Left colon (tissue), 2 donors: ENCODE measurements around the gene ATR. TPM values are rescaled to one million over a fixed set of nuclear protein-coding genes. Genes with fewer than 3 reads are reported as not detected.
"Not testable (repeated sequence)": the region's sequence is repeated elsewhere in the genome, so short reads cannot be mapped to it uniquely, and the experiment has no call there.

Source experiments
- ATAC-seq: fragments of 200-7000 bp; cut with Tn5 transposase; one replicate; pipeline ENCODE4 v1.9.1; 2020; ENCODE audit warnings: mild to moderate bottlenecking, moderate library complexity
- DNase-seq, 2 donors: peaks; one replicate each; pipeline ENCODE4 v3.0.0-alpha.2; 2020
- intact Hi-C, 2 donors: fragments of 100-400 bp; cut with DNase I in 1 of 2; cut with micrococcal nuclease in 1 of 2; formaldehyde crosslinking; loops; one replicate each; pipeline versions ENCODE4 v1.11.2 to v1.14.0; 2022; cut with DNase I, micrococcal nuclease
- total RNA-seq, 2 donors: library from RNA; stranded (reverse); fragmentation: NEBNext Ultra II Directional; extraction: Animal tissue kit (Norgen Biotek cat#: 25700); gene quantifications; one replicate each; pipeline ENCODE4 v1.2.1, GENCODE V29; 2021
- donor health status: DM: no; HTN: no; CAD: no.
- donor health status: DM: yes; HTN: yes; CAD: no.

The ATR gene
- total RNA-seq, 2 donors from 2014 or later = 13.7 to 18.9 TPM

DNA sequence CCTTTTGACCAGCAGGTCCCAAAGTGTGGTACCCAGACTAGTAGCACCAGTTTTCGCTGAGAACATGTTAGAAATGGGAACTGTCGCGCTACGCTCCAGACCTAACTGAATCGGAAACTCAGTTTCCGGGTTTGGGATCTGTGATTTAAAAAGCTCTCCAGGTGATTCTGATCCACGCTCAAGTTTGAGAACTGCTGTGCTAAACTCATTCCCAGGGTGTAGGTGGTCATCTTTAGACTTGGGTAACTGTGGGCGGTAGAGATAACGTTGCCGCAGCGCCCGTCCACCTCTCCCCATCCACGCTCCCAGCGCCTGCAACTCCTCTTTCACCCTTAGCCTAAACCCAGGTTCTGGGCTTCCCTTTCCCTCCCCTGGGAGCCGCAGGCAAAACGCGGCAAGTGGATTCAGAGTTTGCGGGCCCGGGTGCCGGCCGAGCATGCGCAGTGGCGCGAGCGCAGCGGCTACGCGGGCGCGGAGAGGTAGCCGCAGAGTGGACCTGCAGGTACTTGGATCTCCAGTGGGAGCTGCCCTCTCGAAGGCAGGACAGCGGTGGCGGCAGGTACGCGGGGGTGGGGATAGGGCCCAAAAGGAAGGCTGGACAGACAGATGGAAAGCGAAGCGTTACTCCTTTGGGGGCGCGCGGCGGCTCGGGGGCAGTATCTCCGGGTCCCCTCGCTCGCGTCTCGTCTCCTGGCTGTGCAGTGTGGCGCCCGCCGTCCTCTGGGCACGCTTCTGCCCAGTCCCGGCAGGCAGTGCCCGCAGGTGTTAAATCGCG lies 17.6 kb upstream of the ATR start, which contains the start of gene PLS1:
Gene PLS1 (plus strand): TSS at position 443 of the 775 bp plus-strand sequence. CDS start 67,845 bp downstream, outside the sequence.
- DNase-seq (peak; percentile 84 to 88), ATAC-seq (peak; percentile 80)
- intact Hi-C loops = no loop called here

GRCh38 chr3:142595581-142595950 lies 17.0 kb upstream of the ATR start:
- no peak for DNase-seq
- intact Hi-C loops = no loop called here
- ATAC-seq = peak; percentile 3

GRCh38 chr3:142595141-142595540 lies 16.6 kb upstream of the ATR start:
- intact Hi-C loops = no loop called here
- DNase-seq = no peak
- ATAC-seq = no peak

- DNase-seq, ATAC-seq, intact Hi-C loops: not testable (repeated sequence)
These were observed 13.7 kb upstream of the ATR start for GRCh38 chr3:142592268-142592667.

DNA sequence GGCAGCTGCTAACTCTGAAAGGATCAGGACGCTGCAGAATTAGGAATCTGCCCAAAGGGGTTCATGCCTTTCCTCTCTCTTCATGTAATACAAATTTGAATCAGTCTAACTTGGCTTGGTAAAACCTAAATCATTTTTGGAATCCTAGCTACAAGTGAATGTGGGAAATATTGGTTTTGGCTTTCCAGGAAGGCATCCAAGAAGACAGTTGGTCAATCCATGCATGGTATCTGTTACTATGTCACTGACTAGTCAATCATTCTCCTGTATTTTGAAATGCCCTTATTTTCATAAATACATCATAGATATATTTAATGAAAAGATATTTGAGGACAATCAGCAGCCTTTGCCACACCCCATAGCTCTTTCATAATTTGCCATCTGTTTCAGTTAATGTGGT lies 10.2 kb upstream of the ATR start:
- intact Hi-C loops = loop anchor here in 1 of 2 donors (10.0 kb wide), 1 partner anchor 406 kb away; no protein-coding TSS in a partner anchor
- DNase-seq = no peak
- no peak for ATAC-seq

DNA sequence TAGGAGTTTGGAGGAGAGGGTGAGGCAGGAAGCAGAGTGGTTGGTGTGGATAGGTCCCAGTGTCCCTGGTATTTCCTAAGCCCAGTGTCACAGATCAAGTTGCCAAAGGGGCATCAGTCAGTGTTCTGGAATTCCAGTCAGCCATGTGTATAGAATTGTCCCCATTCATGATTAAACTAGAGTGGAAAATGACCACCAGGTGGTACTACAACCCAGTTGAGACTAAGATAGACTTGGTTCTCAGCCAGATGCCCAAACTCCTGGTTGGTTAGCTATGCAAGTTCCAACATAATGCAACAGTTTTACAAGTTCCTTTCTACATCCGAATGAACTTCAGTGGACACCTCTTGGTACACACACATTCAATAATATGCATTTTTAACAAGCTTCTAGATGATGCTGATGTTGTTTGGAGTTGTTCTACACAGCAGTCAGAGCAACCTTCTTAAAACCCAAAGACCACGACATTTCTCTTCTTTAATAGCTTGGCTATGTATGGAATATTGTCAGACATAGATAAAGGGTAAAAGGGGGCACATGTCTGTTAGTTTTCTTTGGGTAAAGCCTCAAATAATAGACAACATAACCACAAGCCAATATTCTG lies 8.4 kb upstream of the ATR start:
- no peak for DNase-seq
- intact Hi-C loops = loop anchor here in 1 of 2 donors (10.0 kb wide), 1 partner anchor 408 kb away; no protein-coding TSS in a partner anchor

DNA sequence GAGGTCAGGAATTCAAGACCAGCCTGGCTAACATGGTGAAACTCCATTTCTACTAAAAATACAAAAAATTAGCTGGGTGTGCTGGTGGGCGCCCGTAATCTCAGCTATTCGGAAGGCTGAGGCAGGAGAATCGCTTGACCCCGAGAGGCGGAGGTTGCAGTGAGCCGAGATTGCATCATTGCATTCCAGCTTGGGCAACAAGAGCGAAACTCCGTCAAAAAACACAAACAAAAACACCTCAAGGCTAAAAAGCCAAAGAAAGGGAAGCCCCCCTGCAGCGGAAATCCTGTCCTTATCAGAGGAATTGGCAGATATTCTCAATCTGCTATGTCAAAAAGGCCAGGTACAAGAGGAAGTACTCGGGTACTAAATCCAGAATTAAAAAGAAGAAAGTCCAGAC lies 2.5 kb upstream of the ATR start:
- not testable (repeated sequence) for DNase-seq, ATAC-seq
- intact Hi-C loops = loop anchor here in 1 of 2 donors (10.0 kb wide), 1 partner anchor 414 kb away; no protein-coding TSS in a partner anchor

More for the DNA sequence above, 8.4 kb upstream of the ATR start:
- peak; percentile 97 for ATAC-seq

- intact Hi-C loops = loop anchor here in 1 of 2 donors (10.0 kb wide), 1 partner anchor 415 kb away; no protein-coding TSS in a partner anchor
- DNase-seq (no peak), ATAC-seq (no peak)
These were observed 1.5 kb upstream of the ATR start for GRCh38 chr3:142580061-142580423.

GRCh38 chr3:142577696-142578328 lies 721 bp downstream of the ATR start:
- ATAC-seq = no peak
- no peak for DNase-seq
- intact Hi-C loops = no loop called here

DNA sequence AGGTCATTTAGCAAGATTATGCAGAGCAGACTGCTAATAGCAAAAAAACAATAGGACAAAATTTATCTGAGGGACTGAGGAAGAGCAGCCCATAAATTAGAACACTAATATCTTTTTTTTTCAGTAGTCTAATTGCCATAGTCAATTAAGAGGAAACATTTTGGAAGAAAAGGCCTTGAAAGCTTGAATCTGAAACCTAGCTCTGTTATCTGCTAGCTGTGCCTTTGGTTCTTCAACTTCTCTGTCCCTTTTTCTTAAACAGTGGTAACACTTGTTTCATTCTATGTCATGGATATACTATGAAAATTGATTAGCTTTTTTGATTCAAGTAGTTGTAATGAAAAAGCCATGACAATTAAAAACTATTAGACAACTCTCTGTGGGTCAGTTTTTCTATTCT lies 1.7 kb downstream of the ATR start:
- ATAC-seq (no peak), DNase-seq (no peak)
- intact Hi-C loops = no loop called here

- ATAC-seq (no peak), DNase-seq (no peak)
- intact Hi-C loops = no loop called here
These were observed 3.9 kb downstream of the ATR start for GRCh38 chr3:142574665-142575064.

DNA sequence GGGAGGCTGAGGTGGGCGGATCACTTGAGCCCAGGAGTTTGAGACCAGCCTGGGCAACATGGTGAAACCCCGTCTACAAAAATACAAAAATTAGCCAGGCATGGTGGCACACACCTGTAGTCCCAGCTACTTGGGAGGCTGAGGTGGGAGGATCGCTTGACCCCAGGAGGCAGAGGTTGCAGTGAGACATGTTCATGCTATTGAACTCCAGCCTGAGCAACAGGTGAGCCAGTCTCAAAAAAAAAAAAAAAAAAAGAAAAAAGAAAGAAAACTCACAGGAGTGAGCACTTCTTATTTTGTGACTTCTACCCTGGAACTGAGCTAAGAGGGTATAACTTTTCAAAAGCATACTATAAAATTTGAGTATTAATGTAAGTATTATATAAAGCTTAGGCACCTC lies 4.3 kb downstream of the ATR start:
- DNase-seq, intact Hi-C loops, ATAC-seq: not testable (repeated sequence)

GRCh38 chr3:142569422-142569821 lies 9.1 kb downstream of the ATR start:
- DNase-seq, intact Hi-C loops, ATAC-seq: not testable (repeated sequence)

- intact Hi-C loops = no loop called here
- DNase-seq (no peak), ATAC-seq (no peak)
These were observed 10.0 kb downstream of the ATR start for GRCh38 chr3:142568393-142569017.

GRCh38 chr3:142566096-142566495 lies 12.4 kb downstream of the ATR start:
- intact Hi-C loops = no loop called here
- peak; percentile 43 for ATAC-seq

DNA sequence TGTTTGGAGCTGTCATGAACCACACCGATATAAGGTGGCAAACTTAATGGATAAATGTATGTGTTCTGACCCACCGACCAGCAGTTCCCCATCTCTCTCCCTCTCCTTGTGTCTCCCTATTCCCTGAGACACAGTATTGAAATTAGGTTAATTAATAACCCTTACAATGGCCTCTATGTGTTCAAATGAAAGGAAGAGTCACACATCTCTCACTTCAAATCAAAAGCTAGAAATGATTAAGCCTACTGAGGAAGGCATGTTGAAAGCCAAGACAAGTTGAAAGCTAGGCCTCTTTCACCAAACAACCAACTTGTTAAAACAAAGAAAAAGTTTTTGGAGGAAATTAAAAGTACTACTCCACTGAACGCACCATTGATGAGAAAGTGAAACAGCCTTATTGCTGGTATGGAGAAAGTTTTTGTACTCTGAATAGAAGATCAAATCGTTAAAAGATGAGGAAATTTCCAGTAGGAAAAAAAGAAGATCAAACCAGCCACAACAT lies 15.0 kb downstream of the ATR start:
- ATAC-seq = no peak
- intact Hi-C loops = no loop called here

More at GRCh38 chr3:142566096-142566495, 12.4 kb downstream of the ATR start:
- DNase-seq = no peak

DNA sequence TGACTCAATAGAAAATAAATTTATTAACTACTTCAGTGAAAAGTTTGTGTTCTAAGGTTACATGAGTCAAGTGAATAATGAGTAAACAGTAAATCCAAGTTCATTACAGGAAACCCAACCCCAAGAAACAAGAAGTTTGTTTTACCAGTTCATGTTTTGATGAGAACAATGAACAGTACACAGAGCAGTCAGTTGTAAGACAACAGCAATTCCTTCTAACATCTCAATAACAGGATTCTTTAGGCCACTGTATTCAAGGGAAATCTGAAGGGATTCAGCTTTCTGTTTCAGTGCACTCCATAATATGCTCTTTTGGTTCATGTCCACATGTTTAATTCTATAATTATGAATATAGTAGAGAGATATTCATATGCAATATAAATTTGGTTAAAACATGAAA lies 18.4 kb downstream of the ATR start:
- ATAC-seq (no peak), DNase-seq (no peak)
- intact Hi-C loops = no loop called here

More for the DNA sequence above, 15.0 kb downstream of the ATR start:
- no peak for DNase-seq

DNA sequence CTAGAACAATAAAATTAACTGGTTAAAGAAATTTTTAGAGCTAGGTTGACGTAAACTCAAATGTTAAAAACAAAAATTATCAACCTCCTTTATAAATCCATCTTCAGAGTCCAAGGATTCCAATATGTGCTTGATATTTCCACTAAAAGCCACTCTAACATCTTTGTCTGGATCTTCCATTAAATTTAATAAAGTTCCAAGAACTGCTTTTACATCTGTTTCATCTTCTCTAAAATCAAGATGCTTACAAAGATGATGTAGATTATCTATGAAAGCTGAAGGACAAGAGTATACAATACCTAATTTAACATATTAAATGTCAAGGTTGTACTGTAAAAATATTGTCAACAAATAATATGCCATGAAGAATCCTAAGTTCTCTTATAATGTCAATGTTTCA lies 24.8 kb downstream of the ATR start:
- intact Hi-C loops = no loop called here
- no peak for DNase-seq

DNA sequence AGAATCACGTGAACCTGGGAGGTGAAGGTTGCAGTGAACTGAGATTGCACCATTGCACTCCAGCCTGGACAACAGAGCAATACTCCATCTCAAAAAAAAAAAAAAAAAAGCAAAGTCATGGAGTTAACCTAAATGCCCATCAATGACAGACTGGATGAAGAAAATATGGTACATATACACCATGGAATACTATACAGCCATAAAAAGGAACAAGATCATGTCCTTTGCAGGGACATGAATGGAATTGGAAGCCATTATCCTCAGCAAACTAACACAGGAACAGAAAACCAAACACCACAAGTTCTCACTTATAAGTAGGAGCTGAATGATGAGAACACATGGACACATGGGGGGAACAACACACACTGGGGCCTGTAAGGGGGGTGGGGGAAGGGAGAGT lies 26.0 kb downstream of the ATR start:
- ATAC-seq, intact Hi-C loops: not testable (repeated sequence)

More for the DNA sequence above, 24.8 kb downstream of the ATR start:
- no peak for ATAC-seq

More for the DNA sequence above, 26.0 kb downstream of the ATR start:
- DNase-seq = not testable (repeated sequence)
